ENCODE data around the gene UEVLD.
A peak's percentile ranks its signal among the peaks of the same experiment; 100 is the strongest.

The UEVLD gene

GRCh38 chr11:18522388-18522787, 66.1 kb downstream of the UEVLD start:
- no peak for DNase-seq (ENCODE audit: extremely low spot score, insufficient read length, low read depth)
- no peak for FAIRE-seq

DNA sequence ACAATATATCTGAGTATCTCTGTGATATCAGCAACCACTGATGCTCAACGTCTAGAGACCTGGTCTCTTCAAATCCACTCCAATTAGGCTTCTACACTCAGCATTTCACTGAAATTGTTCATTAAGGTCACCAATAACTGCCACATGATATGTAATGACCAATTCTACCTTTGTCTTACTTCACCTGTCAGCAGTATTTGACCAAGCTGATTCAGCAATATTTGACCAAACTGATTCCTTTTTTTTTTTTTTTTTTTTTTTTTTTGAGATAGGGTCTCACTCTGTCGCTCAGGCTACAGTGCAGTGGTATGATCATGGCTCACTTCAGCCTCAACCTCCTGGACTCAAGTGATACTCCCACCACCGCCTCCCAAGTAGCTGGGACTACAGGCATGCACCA, 67.4 kb downstream of the UEVLD start:
- FAIRE-seq (no peak), DNase-seq (ENCODE audit: extremely low spot score, insufficient read length, low read depth) (no peak)

DNA sequence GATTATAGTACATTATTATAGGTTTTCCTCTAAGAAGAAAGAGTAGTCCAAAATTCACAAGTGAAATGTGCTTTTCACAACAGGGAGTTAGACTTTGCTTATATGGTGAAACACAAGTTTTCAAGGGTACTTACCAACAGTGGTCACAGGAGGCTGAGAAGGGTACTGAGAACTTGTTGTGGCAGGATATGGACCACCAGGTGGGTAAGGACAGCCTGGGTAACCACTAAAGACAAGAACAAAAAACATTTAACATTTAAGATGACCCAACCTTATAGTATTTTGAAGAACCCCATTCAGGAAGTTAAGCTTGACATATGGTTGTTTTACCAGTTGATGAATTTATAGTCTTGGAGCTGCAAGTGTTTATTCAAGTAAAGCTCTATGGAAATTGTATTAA, 86.2 kb downstream of the UEVLD start:
- no peak for DNase-seq (ENCODE audit: extremely low spot score, insufficient read length, low read depth)
- FAIRE-seq, result no peak

DNA sequence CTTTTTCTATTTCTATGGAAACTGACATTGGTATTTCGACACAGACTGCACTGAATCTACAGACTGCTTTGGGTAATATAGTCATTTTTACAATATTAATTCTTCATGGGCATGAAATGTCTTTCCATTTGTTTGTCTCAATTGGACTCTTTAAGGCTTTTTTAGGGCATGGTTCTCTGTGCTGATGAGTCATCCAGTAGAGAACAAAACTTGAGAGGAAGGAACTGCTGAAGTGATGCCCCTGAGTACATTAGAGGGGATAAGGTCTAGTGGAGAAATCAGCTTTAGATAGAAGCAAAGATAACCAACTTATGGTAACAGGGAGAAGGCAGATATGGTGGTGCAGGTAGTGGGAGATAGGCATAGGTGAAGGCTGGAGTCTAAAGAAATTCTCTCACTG, 86.9 kb downstream of the UEVLD start:
- DNase-seq (ENCODE audit: extremely low spot score, insufficient read length, low read depth), result no peak
- FAIRE-seq, result no peak

GRCh38 chr11:18498039-18498438, 90.5 kb downstream of the UEVLD start:
- no peak for DNase-seq (ENCODE audit: extremely low spot score, insufficient read length, low read depth)
- FAIRE-seq, result no peak

- no peak for DNase-seq (ENCODE audit: extremely low spot score, insufficient read length, low read depth)
- FAIRE-seq, result no peak
Measured at GRCh38 chr11:18495703-18496102, 92.8 kb downstream of the UEVLD start.

DNA sequence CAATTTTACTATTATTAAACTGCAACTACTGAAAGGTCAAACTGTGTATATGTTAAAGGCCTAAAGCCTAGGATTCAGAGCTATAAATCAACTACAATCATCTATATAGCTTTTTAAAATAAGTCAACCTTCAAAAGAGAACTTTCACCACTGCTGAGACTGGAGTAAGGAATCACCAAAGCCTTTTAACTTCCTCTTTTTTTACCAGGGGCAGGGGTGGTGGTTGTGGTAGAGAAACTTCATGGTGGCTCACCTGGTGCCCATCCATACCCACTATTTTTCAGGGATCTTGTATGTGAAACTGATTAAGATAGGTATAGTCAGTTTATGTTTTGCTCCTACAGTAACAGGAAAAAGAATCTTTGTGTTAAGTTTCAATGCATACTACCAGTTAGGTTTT, 93.3 kb downstream of the UEVLD start:
- no peak for DNase-seq (ENCODE audit: extremely low spot score, insufficient read length, low read depth)

GRCh38 chr11:18493310-18493709, 95.2 kb downstream of the UEVLD start:
- DNase-seq (ENCODE audit: extremely low spot score, insufficient read length, low read depth), result no peak
- FAIRE-seq, result no peak

More for the DNA sequence above, 93.3 kb downstream of the UEVLD start:
- FAIRE-seq, result no peak

GRCh38 chr11:18492888-18493287, 95.6 kb downstream of the UEVLD start:
- FAIRE-seq (peak; percentile 46), DNase-seq (ENCODE audit: extremely low spot score, insufficient read length, low read depth) (no peak)

GRCh38 chr11:18491924-18492323, 96.6 kb downstream of the UEVLD start:
- no peak for DNase-seq (ENCODE audit: extremely low spot score, insufficient read length, low read depth)
- no peak for FAIRE-seq

DNA sequence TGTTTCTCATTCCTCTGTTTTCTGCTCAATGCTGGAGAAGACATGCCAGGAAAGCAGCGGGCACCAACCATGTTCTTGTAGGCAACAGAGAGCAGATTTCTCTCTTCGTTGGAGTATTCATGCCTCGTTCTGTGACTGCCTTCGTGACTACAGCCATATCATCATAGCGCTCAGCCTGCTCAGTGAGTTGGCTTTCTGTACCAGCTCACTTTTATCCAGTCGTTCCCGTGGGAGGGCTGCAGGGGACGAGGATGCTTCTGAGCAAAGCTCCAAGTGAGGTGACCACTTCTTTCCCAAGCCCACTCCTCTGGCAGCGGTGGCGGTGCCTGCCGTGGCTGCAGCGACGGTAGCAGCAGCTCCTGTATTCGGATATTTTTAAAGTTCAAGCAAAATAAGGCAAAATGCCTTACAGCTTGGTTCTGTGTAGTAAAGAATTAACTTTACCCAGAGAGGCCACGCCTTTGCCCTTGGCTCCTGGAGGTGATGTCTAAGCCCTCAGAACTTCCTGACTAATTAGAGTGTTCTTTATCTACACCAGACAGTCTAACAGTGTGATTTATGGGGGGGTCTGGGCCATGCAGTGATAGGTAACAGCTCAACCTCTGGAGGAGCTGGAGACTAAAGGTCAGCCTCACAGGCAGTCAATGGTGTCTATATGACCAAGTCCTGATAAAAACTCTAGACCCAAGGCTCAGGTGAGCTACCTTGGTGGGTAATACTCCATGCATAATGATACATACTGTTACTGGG, 97.6 kb downstream of the UEVLD start:
- DNase-seq (ENCODE audit: extremely low spot score, insufficient read length, low read depth) (no peak), FAIRE-seq (no peak)

GRCh38 chr11:18490319-18490718, 98.2 kb downstream of the UEVLD start:
- no peak for FAIRE-seq
- DNase-seq (ENCODE audit: extremely low spot score, insufficient read length, low read depth), result no peak

DNA sequence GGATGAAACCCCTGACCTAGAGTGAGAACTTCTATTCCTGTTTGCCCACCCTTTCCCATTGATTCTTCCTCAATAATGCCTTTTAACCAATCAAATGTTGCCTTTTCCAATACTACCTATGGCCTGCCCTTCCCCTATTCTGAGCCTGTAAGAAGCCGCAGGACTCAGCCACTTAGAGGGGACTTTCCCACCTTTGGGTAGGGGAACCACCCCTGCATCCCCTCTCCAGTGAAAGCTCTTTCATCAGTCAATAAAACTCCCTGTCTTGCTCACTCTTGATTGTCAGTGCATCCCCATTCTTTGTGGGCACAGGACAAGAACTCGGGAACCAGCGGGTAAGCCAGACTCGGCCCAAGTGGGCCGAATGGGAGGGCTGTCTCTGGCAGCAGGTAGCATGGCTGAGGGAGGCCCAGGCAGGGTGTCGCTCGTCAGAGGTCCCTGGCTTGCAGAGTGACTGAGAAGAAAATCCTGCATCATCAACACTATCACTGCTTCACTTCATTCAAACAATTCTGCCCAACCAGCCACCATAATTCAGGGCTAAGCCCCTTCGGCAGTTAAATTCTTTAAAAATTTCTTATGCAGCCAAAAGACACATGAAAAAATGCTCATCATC, 102.5 kb downstream of the UEVLD start:
- DNase-seq (ENCODE audit: extremely low spot score, insufficient read length, low read depth) (no peak), FAIRE-seq (no peak)

Measured in GM18507 (cell line).